ENCODE data around the gene MYL6.
"Not testable (repeated sequence)": the region's sequence is repeated elsewhere in the genome, so short reads cannot be mapped to it uniquely, and the experiment has no call there.

Gene MYL6

DNA sequence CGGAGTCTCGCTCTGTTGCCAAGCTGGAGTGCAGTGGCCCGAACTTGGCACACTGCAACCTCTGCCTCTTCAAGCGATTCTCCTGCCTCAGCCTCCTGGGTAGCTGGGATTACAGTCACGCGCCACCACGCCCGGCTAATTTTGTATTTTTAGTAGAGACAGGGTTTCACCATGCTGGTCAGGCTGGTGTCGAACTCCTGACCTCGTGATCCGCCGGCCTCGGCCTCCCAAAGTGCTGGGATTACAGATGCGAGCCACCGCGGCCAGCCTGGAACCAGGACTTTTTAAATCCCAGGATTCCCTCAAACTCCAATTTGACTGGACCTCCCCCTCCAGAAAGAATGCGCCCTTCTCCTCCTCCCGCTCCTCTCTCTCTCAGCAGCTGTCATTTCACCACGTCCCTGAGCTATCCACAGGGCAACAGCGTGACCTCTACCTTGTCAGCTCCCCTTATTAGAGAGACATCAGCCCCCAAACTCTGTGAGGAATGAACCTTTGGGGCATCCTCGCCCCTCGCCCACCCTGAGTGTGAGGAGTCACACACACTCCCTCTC lies 28.1 kb upstream of the MYL6 start:
- no peak for FAIRE-seq

DNA sequence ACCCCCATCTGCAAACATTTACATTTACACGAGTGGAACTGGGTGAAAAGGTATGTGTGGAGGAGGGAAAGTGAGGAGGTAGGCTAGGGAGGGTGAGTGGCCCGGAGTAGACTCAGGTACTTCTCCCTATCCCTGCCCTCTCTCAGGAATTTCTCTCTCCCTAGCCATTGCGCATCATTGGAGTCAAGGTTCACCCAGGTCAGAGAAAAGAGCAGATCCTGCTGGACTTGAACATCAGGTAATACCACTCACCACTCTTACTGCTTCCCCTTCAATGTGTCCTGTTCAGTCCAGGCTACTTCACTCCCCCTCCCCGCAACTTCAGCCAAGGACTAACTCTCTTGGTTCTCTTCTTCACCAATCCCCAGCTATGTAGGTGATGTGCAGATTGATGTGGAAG lies 27.3 kb upstream of the MYL6 start:
- no peak for FAIRE-seq

- no peak for FAIRE-seq
Observed at GRCh38 chr12:56134897-56135296, 23.3 kb upstream of the MYL6 start.

DNA sequence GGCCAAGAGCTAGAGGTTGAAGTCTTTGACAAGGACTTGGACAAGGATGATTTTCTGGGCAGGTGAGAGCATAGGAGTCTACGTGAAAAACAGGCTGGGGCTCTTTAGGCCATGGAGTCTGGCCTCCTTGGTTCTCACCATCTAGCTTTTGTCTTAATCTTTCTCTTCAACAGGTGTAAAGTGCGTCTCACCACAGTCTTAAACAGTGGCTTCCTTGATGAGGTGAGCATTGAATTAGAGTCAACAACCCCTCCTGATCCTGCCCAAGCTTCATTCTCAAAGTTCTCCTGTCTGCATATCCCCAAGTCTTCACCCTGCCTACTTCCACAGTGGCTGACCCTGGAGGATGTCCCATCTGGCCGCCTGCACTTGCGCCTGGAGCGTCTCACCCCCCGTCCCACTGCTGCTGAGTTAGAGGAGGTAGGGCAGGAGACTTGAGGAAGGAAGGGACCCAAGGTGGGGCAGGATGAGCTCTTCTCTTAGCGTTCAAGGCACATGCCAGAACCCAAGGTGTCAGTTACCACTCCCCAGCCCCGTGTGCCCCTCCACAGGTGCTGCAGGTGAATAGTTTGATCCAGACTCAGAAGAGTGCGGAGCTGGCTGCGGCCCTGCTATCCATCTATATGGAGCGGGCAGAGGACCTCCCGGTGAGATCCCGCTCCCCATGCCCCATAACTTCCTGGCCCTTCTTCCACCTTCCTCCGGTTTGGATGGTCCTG lies 20.1 kb upstream of the MYL6 start:
- FAIRE-seq, result no peak

- no peak for FAIRE-seq
Observed at GRCh38 chr12:56141946-56142784, 16.0 kb upstream of the MYL6 start.

DNA sequence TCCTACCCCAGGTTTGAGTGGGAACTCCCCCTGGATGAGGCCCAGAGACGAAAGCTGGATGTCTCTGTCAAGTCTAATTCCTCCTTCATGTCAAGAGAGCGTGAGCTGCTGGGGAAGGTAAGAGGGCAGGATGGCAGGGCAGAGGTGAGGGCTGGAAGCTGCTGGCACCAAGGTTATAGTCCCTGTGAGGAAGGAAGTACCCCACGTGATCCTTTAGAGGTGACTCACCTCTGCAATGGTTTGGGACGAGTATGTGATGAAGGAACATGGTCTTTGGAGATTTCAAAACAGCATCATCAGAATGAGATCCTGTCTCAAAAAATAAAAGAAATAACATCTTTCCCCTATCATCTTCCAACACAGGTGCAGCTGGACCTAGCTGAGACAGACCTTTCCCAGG lies 14.9 kb upstream of the MYL6 start:
- FAIRE-seq, result no peak

DNA sequence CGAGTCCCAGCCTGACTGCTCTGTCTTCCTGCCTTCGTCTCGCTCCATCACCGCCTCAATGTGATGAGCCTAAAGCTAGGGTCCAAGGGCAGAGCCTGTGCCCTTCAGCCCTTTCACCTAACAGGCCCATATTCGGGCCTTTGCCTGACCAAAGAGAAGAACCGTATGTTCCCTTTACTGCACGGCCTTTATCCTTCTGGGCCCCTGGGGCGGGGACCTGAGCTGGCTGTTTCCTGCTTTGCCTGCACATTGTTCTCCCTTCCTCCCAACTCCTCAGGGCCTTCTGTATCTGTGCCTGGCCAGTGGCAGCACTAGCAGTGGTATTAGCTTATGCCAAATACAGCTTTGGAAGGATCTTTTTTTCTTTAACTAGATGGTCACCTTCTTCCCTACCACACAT lies 14.3 kb upstream of the MYL6 start:
- no peak for FAIRE-seq

- FAIRE-seq, result no peak
Observed at GRCh38 chr12:56145217-56145616, 12.9 kb upstream of the MYL6 start.

DNA sequence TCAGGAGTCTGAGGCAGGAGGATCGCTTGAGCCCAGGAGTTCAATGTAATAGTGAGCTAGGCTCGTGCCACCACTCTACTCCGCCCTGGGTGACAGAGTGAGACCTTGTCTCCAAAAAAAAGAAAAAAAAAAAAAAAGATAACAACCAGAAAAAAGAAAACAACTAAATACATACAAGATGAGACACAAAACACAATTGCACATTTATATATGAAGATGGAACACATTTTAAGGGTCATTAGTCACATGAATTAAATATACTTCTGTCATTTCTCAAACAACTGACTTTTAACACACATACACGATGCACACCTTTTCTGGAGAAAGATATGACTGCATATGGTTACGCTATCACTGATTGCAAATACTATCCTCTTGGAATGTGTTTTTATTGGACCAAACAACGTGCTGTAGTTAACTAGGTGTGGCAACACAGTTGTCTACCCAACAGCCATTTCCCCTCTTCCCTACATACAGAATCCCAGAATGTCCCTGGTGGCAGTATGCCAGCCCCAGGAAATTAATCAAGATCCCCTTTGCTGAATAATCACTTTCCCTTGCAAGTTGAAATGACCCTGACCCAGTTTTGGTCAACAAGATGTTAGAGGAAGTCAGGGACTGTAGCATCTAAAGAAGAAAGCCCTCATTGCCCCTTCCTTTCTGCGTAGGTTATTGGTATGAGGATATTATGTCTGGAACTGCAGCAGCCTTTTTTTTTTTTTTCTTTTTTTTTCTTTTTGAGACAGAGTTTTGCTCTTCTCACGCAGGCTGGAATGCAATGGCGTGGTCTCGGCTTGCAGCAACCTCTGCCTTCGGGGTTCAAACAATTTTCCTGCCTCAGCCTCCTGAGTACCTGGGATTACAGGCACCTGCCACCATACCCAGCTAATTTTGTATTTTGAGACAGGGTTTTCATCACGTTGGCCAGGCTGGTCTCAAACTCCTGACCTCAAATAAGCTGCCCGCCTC lies 11.4 kb upstream of the MYL6 start:
- no peak for FAIRE-seq

DNA sequence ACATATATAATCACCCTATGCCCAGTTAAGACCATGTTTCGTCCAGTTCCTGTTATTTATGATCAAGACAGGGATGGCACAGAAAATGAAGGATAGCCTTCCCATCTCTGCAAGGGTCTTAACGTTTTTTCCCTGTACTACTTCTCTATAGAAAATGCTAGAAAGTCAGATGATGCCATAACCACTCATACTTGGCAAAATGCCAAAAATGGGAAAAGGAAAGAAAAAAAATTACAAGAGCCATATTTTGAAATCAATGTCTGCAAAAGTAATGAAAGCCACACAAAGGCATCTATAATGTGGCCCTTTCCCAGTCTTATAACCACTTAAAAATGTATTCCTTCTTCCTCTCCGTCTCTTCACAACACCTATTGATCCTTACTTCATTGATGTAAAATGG lies 7.6 kb upstream of the MYL6 start:
- FAIRE-seq, result no peak

- no peak for FAIRE-seq
Observed at GRCh38 chr12:56151672-56152131, 6.5 kb upstream of the MYL6 start.

DNA sequence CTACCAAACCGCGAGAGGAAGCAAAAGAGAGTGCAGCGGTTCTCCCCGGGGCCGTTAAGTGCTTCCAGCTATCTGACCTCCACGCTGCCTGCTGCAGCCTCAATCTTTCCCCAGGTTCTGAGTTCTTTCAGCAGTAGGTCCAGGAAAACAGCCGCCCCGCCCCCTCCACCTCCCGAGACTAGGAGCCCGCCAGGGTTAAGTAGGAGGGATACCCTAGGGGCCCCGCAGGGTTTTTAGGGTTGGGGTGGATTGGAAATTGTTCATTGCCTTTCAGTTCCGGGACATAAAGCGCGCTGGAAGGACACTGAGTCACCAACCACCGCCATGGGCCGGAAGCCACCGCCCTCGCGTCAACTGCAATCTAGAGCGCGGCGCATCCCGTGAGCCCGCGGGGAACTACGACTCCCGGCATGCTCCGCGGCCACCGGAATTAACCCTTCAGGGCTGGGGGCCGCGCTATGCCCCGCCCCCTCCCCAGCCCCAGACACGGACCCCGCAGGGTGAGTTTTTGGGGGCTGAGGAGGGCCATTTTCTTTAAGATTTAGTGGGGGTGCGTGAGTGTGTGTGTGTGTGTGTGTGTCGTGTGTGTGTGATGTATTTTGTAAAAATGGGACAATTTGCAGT lies 5.9 kb upstream of the MYL6 start, which contains the start of gene MYL6B:
TSS of gene MYL6B (plus strand) at position 456 of the 624 bp plus-strand sequence. CDS start 1,332 bp downstream, outside the sequence.
- no peak for FAIRE-seq

DNA sequence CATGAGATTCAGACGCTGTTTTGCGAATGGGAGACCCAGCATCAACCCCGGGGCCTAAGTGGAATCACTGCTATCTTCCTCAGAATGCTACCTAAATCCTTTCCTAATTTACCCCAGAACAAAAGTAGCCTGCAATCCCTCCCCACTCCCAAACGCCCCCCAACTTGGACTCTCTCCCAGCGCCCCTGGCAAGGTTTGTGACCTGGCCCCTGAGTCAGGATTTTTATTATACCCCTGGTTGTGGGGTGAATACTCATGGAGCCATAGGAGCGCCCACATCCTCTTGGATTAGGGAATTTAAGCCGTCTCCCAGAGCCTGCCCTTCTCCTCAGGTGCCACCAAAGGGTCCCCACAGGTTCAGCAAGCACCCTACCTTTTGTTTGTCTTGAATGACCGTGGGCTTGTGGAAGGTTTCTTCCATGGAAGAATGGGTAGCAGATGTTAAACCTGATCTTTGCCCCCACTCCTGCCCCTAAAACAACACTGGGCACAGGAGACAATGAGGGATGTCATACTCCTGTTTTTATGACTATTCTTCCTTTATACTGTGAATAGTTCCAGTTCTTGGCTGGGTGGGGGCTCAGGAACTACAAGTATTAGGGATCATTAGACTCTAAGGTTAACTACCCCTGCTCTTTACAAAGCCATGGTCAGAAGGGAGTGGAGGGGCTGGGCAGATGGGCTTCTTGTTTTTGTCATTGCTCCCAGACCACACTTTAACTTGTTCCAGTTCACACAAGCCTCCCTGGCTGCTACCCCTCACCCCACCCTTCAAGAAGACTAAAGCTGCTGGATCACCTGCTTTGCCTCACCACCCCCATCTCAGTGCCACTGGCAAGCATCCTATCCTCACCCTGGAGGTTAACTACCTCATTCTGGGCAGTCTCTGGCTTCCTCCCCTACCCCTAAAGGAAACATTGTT lies 5.1 kb upstream of the MYL6 start:
- no peak for FAIRE-seq

GRCh38 chr12:56153678-56154065 lies 4.5 kb upstream of the MYL6 start:
- no peak for FAIRE-seq

- no peak for FAIRE-seq
Observed at GRCh38 chr12:56154246-56154771, 3.9 kb upstream of the MYL6 start.

- FAIRE-seq, result no peak
Observed at GRCh38 chr12:56154818-56155217, 3.3 kb upstream of the MYL6 start.

- FAIRE-seq, result no peak
Observed at GRCh38 chr12:56155256-56155845, 2.8 kb upstream of the MYL6 start.

GRCh38 chr12:56156464-56157200 lies 1.5 kb upstream of the MYL6 start:
- FAIRE-seq, result not testable (repeated sequence)

DNA sequence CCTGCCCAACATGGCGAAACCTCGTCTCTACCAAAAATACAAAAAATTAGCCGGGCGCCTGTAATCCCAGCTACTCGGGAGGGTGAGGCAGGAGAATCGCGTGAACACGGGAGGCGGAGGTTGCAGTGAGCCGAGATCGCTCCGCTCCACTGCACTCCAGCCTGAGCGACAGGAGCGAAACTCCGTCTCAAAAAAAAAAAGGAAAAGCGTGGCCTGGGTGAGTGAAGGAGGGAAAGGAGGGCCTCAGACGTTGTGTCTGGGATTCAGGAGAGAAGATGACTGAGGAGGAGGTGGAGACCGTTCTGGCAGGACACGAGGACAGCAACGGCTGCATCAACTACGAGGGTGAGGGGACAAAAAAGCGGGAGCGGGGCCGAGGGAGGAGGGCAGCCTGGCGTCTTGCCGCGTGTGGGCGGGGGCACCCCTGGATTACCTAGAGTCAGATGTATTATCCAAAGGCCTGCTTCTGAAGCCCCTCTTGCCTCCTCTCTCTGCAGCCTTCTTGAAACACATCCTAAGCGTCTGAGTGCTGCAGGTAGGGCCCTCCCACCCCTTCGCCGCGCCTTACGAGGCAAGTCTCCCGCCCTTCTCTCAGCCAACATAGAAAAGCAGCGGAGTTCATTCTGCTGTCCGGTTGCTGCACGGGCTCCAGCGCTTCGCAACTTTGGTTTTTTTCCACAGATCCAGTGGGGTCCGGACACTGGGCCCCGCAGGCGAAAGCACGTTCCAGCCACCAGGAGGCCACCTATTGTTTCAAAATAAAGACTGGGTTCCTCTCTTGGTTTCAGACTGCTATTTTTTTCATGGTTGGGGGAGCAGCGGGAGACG lies 744 bp upstream of the MYL6 start:
- FAIRE-seq, result no peak
